ENCODE results near the gene ANO6.
A peak's percentile ranks its signal among the peaks of the same experiment; 100 is the strongest.

The ANO6 gene

DNA sequence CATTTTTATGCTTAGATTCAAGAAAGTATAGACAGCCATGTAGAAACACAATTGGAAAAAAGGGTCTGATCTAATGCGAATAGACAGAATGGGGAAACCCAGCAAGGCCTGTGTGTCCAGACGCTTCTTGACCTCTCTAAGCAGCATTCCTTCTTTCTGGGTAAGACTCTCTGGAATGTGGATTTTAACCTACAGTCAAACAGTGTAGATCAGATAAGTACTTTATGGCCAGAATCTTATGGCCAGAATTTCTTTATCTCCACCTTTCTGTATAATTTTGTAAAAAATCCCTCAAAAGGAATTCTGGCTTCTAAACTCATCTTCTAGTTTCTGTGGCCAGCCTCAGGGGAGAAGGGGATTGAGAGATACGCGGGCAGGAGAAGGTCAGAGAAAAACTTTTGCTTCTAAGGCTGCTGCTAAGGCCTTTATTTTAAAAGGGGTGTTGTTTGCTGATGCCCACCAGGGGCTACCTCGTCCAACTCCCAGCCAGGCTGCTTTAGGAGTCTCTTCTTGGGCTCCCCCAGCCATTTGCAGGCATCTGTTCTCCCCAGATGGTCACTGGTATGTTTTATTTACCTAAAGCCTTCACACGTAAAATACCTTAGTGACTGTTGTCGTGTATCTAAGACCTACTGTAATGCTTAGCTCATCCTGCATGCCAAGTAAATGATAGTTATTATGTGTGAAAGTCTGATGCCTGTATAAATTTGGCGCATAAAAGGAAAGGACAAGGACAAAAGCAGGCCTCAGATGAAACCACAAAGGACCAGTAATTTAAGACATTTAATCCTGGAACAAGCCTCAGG is 68.4 kb downstream of the ANO6 start:
- DNase-seq: peak; percentile 91

GRCh38 chr12:45285717-45286116 is 69.8 kb downstream of the ANO6 start:
- DNase-seq: no peak

DNA sequence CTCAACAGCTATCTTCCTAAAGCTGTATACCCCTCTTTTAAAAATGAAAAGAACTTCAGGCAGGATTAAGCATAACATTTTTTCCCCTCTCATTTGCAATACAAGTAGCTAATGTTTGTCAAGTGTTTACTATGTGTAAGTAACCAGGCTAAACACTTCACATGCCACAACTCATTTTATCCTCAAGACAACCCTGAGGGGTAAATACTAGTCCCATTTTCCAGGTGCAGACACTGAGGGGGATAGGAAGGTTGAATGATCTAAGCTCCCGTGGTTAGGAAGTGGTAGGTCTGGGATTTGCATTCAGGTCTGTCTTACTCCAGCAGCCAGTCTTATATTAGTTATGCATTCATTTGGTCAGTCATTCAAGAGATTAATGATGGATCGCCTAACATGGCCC is 70.7 kb downstream of the ANO6 start:
- no peak for DNase-seq

DNA sequence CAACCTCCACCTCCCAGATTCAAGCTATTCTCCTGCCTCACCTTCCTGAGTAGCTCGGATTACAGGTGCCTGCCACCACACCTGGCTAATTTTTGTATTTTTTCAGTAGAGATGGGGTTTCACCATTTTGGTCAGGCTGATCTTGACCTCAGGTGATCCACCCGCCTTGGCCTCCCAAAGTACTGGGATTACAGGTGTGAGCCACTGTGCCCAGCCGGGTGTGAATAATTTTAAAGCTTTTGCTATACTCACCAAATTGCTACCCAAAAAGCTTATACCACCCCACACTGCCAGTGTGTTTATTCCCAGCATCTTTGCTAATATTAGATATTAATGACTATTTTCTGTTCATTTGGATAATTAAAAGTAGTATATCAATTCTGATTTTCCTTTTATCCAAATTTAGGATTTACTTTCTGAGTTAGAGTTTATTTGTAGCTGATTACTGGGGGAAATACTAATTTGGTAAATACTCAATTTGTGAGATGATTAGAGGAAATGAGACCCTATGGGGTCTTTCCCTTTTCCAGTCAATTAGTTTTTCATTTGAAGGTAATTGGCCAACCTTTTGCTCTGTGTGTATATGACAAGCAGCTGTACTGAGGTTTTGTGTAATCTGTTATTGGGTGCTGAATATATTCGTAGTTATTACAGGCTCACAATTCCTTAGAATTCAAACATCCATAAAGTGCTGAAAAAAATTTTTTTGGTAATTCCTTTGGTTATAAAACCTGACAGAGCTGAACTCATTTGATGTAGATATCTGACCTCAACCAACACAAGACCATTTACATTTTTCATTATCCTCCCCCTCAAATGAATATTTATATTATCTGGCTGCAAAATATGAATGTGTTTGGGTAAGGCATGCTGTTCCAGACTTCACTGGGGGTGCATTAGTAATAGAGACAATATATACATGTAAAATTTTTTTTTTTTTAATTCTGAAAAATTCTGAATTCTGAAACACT is 73.6 kb downstream of the ANO6 start:
- no peak for DNase-seq

DNA sequence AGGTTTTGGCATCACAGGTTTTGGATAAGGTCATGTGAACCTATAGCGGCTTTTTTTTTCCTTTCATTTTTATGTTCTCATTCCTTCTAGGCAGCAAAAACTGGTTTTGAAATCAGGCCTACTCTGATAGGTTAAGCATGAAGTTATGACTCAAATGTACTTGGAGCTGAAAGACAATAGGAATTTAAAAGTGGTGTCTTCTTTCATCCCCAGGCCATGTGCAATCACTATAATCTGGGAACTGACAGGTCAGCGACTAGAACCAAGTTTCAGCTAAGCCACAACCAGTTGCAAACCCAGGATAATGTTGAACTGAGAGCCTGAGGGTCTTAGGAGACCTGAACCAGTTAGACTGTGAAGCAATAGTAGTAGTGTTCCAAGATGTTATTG is 74.3 kb downstream of the ANO6 start:
- peak; percentile 44 for DNase-seq

- DNase-seq: no peak
These were observed 75.6 kb downstream of the ANO6 start for GRCh38 chr12:45291518-45291917.

DNA sequence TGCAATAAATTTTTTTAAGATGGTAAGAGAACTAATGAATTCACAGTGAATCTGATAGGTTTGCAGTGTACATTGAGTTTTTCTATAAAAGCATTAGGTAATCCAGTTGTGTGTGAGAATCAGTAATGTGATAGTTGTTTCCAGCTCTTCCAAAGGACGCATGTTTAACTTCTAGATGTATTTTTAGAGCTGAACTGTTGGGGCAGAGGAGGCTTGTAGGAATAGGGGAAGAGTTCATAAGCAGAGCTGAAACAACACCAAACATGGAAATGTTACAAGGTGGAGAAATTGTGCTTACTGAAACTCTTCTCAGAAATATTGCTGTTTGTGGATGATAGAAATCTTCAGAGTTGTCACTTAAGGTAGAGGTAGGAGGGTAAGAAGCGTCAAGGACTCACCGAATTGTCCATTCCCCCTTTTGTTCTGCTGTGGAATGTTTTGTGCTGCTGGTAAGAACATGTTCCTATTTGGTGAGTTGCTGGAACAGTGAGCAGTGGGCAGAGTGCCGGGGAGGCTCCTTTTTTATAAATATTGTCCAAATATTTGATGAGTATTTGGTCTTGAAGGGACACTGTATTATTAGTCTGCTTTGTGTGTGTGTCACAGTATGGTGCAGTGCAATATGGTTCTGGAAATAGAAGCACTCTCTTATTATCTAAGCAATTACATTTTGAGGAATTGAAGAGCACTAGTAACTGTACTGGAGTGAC is 76.7 kb downstream of the ANO6 start:
- no peak for DNase-seq

DNA sequence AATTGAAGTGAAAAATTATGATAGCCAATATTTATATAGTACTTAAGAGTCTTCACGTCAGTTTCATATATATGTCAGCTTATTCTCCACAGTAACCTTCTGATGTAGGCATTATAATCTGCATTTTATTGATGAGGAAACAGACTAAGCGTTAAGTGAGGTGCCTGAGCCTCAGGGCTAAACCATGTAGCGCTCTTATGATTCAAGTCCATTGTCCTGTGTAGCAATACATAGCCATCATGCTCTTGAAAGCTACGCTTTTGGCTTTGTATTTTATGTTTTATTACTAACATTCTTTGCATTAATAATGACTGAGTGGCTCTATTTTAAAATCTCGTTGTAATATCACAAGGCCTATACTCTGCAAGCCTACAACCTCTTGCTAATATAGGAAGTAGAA is 79.0 kb downstream of the ANO6 start:
- DNase-seq: no peak

DNA sequence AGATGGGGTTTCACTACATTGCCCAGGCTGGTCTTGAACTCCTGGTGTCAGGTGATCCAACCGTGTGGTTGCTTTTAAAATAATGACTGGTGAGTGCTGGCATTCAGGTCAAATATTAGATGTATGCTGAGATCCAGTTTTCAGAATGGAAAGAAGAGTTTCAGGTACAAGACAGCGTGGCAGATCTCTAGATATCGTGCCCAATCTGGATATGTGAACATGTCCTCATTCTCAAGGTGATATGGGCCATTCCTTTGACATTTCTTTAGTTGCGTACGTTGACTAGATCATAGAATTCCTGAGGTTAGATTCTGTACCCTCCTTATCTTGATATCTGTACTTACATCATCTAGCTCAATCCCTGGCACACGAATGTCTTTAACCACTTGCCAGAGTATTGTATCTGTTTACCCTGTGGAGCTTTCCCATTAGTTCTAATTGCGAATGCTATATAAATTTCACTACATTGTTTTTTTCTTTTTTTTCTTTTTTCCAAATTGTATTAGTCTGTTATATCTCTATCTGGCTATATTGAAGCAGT is 80.2 kb downstream of the ANO6 start:
- peak; percentile 33 for DNase-seq

GRCh38 chr12:45298047-45298446 is 82.2 kb downstream of the ANO6 start:
- DNase-seq: no peak

DNA sequence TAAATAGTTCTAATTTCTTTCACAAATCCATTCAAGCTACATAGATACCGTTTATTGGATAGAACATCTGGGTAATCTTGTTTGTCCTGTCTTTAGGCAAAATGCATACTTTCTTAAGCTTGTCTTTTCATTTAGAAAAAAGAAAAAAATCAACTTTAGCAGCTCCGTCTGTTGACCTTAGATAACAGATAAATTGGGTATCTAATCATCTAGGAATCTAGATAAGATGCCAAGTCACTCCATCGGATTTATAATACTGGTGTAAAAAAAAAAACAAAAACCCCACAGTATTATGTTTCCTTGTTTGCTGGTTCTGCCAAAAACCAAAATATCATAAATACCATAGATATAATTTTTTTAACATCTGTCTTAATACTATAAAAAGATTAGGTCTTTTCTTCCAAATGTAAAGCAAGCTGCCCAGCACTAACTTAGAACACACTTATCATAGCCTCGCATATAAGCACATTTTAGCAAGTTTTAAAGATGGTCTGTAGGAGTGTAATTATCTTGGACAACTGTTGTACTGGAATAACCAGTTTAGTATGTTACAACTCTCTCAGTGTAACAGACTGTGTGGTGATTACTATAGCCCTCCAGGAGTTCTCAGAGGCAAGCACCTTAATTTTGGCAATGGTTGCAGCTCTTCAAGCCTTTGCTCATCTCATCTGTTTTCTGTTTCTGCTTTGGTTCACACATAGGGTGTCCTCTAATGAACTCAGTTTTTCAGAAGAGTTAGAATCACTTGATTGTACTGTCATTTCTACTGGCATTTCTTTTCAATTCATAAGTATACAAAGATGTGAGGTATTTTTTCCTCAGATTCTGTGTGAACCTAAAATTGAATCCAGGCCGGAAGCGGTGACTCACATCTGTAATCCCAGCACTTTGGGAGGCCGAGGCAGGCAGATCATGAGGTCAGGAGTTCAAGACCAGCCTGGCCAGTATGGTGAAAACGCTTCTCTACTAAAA is 83.1 kb downstream of the ANO6 start:
- DNase-seq: peak; percentile 63

GRCh38 chr12:45302621-45303369 is 86.9 kb downstream of the ANO6 start:
- no peak for DNase-seq

GRCh38 chr12:45303945-45304344 is 88.0 kb downstream of the ANO6 start:
- DNase-seq: no peak

- no peak for DNase-seq
These were observed 88.8 kb downstream of the ANO6 start for GRCh38 chr12:45304514-45305178.

- DNase-seq: no peak
These were observed 90.0 kb downstream of the ANO6 start for GRCh38 chr12:45305907-45306306.

GRCh38 chr12:45309836-45310626 is 94.1 kb downstream of the ANO6 start:
- peak; percentile 61 for DNase-seq

- no peak for DNase-seq
These were observed 94.7 kb downstream of the ANO6 start for GRCh38 chr12:45310627-45310968.

- DNase-seq: no peak
These were observed 96.1 kb downstream of the ANO6 start for GRCh38 chr12:45312012-45312411.

DNA sequence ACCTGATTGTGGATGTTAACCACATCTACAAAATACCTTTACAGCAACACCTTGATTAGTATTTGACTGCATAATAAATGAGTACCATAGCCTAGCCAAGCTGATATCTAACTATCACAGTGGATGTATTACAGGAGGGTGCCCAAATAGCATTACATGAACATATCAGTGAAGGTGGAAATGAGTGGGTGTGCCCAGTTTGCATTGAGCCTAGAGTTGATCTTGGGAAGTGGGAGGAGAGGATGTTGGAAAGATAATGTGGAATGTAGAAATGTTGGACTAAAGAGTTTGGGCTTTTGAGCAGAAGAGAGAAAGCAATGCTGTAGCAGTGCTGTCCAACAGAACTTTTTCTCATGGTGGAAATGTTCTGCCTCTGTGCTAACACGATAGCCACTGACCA is 98.9 kb downstream of the ANO6 start:
- no peak for DNase-seq

DNA sequence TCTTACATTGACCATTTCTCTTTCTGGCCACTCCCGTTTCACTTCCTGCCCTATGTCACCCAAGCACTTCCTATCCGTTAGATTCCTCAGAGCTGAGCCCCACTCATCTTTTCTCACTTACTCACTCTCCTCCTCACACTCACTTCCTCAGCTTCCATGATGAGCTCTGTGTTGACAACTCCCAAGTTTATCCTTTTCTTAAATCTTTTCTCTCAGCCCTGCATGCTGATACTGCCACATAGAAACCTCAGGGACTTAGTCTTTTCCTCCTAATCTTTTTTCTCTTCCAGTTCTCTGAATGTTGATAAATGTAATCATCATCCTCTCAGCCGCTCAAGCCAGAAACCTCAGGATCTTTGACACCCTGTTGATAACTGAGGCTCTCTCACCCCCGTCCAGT is 99.6 kb downstream of the ANO6 start:
- peak; percentile 28 for DNase-seq
